ENCODE results near the gene LRP11. TPM values are rescaled to one million over a fixed set of nuclear protein-coding genes. Genes with fewer than 3 reads are reported as not detected.

Gene LRP11
- total RNA-seq, 1 donor from 2014 or later: 17.8 TPM

DNA sequence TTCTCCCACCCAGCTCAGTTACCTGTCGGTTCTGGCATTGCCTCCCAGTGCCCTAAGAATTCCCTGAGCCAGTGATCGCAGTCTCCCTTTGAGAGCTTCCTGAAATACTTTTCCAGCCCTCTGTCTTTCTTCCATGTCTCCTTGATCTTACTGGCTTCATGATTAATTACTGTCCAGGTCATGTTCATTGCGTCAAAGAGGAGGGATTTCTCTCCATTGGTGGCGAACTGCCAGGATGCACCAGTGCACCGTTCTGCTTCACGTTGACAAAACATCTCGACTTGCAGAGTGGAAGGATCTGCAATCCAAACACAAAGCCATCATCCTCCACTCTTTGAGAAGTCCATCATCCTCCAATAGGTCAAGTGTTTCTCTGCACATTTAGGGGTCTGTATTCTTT lies 25.2 kb upstream of the LRP11 start:
- H3K4me3 Mint-ChIP-seq: no peak overlapping the region
- TF ChIP-seq, protein P1, sequence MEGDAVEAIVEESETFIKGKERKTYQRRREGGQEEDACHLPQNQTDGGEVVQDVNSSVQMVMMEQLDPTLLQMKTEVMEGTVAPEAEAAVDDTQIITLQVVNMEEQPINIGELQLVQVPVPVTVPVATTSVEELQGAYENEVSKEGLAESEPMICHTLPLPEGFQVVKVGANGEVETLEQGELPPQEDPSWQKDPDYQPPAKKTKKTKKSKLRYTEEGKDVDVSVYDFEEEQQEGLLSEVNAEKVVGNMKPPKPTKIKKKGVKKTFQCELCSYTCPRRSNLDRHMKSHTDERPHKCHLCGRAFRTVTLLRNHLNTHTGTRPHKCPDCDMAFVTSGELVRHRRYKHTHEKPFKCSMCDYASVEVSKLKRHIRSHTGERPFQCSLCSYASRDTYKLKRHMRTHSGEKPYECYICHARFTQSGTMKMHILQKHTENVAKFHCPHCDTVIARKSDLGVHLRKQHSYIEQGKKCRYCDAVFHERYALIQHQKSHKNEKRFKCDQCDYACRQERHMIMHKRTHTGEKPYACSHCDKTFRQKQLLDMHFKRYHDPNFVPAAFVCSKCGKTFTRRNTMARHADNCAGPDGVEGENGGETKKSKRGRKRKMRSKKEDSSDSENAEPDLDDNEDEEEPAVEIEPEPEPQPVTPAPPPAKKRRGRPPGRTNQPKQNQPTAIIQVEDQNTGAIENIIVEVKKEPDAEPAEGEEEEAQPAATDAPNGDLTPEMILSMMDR (IDR thresholded peaks at IDR 0.05; ENCODE audit: unreplicated experiment): no peak
- peaks cover 2% of the 10 kb centered on the region for H3K4me1 Mint-ChIP-seq
- no peaks in the 10 kb centered on the region for H3K9me3 Mint-ChIP-seq
- peaks cover 66% of the 10 kb centered on the region for H3K27me3 Mint-ChIP-seq (ENCODE audit: low read depth)
- no peak overlapping the region for H3K27ac Mint-ChIP-seq
- no peaks in the 10 kb centered on the region for H3K36me3 Mint-ChIP-seq
- no peak for DNase-seq (ENCODE audit: low spot score in 2 of 2, unreplicated experiment in 2 of 2)

GRCh38 chr6:149888659-149889058 lies 24.5 kb upstream of the LRP11 start:
- Mint-ChIP-seq H3K36me3 (no peaks in the 10 kb centered on the region), H3K27ac (no peak overlapping the region), H3K27me3 (ENCODE audit: low read depth) (peaks cover 66% of the 10 kb centered on the region), H3K9me3 (no peaks in the 10 kb centered on the region), H3K4me3 (no peak overlapping the region), H3K4me1 (peaks cover 7% of the 10 kb centered on the region)
- TF ChIP-seq, protein P1 (IDR thresholded peaks at IDR 0.05; ENCODE audit: unreplicated experiment): no peak
- DNase-seq (ENCODE audit: low spot score in 2 of 2, unreplicated experiment in 2 of 2): no peak

GRCh38 chr6:149888093-149888492 lies 23.9 kb upstream of the LRP11 start:
- H3K27me3 Mint-ChIP-seq (ENCODE audit: low read depth): peaks cover 62% of the 10 kb centered on the region
- no peak overlapping the region for H3K4me3 Mint-ChIP-seq
- no peaks in the 10 kb centered on the region for H3K36me3 Mint-ChIP-seq
- H3K9me3 Mint-ChIP-seq: no peaks in the 10 kb centered on the region
- TF ChIP-seq, protein P1 (IDR thresholded peaks at IDR 0.05; ENCODE audit: unreplicated experiment): no peak
- peaks cover 7% of the 10 kb centered on the region for H3K4me1 Mint-ChIP-seq
- no peak overlapping the region for H3K27ac Mint-ChIP-seq
- DNase-seq (ENCODE audit: low spot score in 2 of 2, unreplicated experiment in 2 of 2): no peak

DNA sequence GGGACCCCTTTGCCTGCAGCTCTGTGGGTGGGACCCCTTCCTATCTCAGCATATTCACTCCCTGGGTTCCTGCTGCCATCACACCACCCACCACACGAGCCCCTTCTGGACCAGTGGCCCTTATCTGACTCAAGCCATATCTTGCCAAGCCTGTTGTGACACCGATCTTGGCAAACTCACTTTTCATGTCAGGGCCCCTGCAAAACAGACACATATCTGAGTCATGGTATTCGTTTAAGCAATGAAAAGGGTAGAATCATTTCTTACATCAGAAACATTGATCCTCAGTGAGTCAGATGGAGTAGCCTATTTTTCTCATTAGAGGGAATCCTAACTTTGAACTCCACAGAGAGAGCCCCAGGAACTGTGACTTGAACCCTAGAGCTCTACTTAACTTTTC lies 23.2 kb upstream of the LRP11 start:
- Mint-ChIP-seq H3K36me3 (no peaks in the 10 kb centered on the region), H3K27me3 (ENCODE audit: low read depth) (peaks cover 54% of the 10 kb centered on the region), H3K9me3 (no peaks in the 10 kb centered on the region), H3K27ac (no peak overlapping the region), H3K4me1 (peaks cover 7% of the 10 kb centered on the region), H3K4me3 (no peak overlapping the region)
- no peak for DNase-seq (ENCODE audit: low spot score in 2 of 2, unreplicated experiment in 2 of 2)
- TF ChIP-seq, protein P1 (IDR thresholded peaks at IDR 0.05; ENCODE audit: unreplicated experiment): no peak

- TF ChIP-seq, protein P1 (IDR thresholded peaks at IDR 0.05; ENCODE audit: unreplicated experiment): no peak
- Mint-ChIP-seq H3K36me3 (no peaks in the 10 kb centered on the region), H3K9me3 (no peaks in the 10 kb centered on the region), H3K27ac (no peak overlapping the region), H3K4me3 (no peak overlapping the region), H3K27me3 (ENCODE audit: low read depth) (peaks cover 61% of the 10 kb centered on the region), H3K4me1 (peaks cover 7% of the 10 kb centered on the region)
- no peak for DNase-seq (ENCODE audit: low spot score in 2 of 2, unreplicated experiment in 2 of 2)
These were observed 21.7 kb upstream of the LRP11 start for GRCh38 chr6:149885888-149886287.

DNA sequence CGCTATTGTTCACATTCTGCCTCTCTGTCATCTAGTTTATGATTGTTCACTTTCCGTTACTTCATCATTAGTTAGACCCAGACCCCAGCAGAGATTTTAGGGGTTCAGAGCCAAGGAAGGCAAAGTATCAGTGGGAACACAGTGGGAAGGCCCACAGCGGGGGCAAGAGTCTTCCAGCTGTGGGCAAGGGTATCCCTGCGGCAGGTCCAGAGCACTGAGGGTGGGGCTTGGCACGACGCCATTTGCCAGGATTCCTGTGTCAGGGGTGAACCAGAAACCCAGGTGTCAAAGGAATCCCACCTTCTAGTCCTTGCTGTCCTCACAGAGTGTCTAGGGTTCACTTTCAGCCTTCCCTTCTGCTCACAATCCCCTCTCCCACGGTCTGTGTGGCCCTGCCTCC lies 20.5 kb upstream of the LRP11 start:
- no peak for DNase-seq (ENCODE audit: low spot score in 2 of 2, unreplicated experiment in 2 of 2)
- Mint-ChIP-seq H3K27ac (no peak overlapping the region), H3K9me3 (no peaks in the 10 kb centered on the region), H3K4me3 (no peak overlapping the region), H3K4me1 (peaks cover 7% of the 10 kb centered on the region), H3K36me3 (no peaks in the 10 kb centered on the region), H3K27me3 (ENCODE audit: low read depth) (peaks cover 61% of the 10 kb centered on the region)
- TF ChIP-seq, protein P1 (IDR thresholded peaks at IDR 0.05; ENCODE audit: unreplicated experiment): no peak
